Measurements from ENCODE around the gene GCKR.

GCKR gene

DNA sequence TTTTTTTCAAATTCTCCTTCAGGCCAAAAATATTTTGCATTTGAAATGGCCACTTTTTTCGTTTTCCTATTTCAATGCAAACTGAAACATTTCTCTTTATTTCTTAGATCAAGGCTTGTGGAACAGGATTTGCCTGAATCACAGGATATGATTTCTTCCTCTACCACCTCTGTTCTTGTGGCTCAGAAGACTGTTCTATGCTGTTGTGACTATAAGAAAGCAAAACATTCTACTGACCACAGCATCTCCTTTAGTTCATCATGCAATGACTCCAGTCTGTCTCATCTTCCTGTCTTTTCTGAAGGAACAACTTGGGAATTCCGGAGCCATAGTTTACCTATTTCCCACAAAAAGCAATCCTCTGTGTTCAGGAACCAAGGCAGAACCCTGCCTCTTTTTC, 70.0 kb downstream of the GCKR start:
- peak; percentile 94 for DNase-seq (ENCODE audit: low read depth)
- H3K4me3 ChIP-seq (ENCODE audit: control insufficient read depth, low read depth, low read length): no peak overlapping the region
- no peak for TF ChIP-seq CTCF (conservative IDR thresholded peaks at IDR 0.05; ENCODE audit: control insufficient read depth, insufficient read depth, low read depth, low read length)

- DNase-seq (ENCODE audit: low read depth): peak; percentile 72
- TF ChIP-seq CTCF (conservative IDR thresholded peaks at IDR 0.05; ENCODE audit: control insufficient read depth, insufficient read depth, low read depth, low read length): no peak
- no peak overlapping the region for H3K4me3 ChIP-seq (ENCODE audit: control insufficient read depth, low read depth, low read length)
Measured at GRCh38 chr2:27569398-27569797, 72.8 kb downstream of the GCKR start.

GRCh38 chr2:27571197-27571596, 74.6 kb downstream of the GCKR start:
- H3K4me3 ChIP-seq (ENCODE audit: control insufficient read depth, low read depth, low read length): no peak overlapping the region
- TF ChIP-seq CTCF (conservative IDR thresholded peaks at IDR 0.05; ENCODE audit: control insufficient read depth, insufficient read depth, low read depth, low read length): no peak
- DNase-seq (ENCODE audit: low read depth): no peak

GRCh38 chr2:27571681-27572080, 75.0 kb downstream of the GCKR start:
- DNase-seq (ENCODE audit: low read depth): no peak
- H3K4me3 ChIP-seq (ENCODE audit: control insufficient read depth, low read depth, low read length): no peak overlapping the region
- no peak for TF ChIP-seq CTCF (conservative IDR thresholded peaks at IDR 0.05; ENCODE audit: control insufficient read depth, insufficient read depth, low read depth, low read length)

GRCh38 chr2:27572439-27572838, 75.8 kb downstream of the GCKR start:
- no peak for DNase-seq (ENCODE audit: low read depth)
- TF ChIP-seq CTCF (conservative IDR thresholded peaks at IDR 0.05; ENCODE audit: control insufficient read depth, insufficient read depth, low read depth, low read length): no peak
- no peak overlapping the region for H3K4me3 ChIP-seq (ENCODE audit: control insufficient read depth, low read depth, low read length)

GRCh38 chr2:27572998-27573429, 76.4 kb downstream of the GCKR start:
- no peak overlapping the region for H3K4me3 ChIP-seq (ENCODE audit: control insufficient read depth, low read depth, low read length)
- TF ChIP-seq CTCF (conservative IDR thresholded peaks at IDR 0.05; ENCODE audit: control insufficient read depth, insufficient read depth, low read depth, low read length): no peak
- no peak for DNase-seq (ENCODE audit: low read depth)
